CD1c-positive myeloid dendritic cell (primary cell): ENCODE results near the gene GNLY.
"Not testable (repeated sequence)": the region's sequence is repeated elsewhere in the genome, so short reads cannot be mapped to it uniquely, and the experiment has no call there.

Source experiments
- DNase-seq: peaks from one replicate; pipeline ENCODE4 v3.0.0-alpha.2; 2016; ENCODE audit errors: extremely low spot score

The GNLY gene

DNA sequence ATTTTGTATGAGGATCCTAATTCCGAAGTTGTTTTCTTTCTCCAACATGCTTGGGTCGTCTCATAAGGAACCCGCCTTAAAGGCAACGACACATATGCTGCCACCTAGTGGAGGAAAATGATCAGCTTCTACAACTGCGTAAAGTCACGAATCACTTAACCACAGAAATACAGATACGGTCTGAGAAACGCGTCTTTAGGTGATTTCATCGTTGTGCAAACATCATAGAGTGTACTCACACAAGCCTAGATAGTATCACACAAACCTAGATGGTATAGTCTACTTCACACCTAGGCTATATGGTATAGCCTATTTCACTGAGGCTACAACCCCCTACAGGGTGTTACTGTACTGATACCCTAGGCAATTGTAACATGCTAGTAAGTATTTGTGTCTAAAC lies 13.1 kb downstream of the GNLY start:
- peak; percentile 94 for DNase-seq

DNA sequence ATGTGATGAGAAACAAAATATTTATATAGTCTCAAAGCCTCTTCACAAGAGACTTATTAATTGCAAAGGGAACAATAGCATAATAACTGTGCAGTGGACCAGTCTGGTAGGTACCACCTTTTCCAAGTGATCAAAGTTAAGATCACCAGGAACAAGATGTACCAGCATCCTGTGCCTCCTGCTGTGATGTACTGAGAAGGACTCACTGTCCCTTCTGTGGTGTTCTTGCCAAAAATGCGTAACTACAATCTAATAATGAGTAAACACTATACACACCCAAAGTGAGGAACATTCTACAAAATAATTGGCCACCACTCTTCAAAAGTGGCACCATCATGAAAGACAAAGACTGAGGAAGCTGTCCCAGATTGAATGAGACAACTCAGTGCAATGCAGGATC lies 14.5 kb downstream of the GNLY start:
- DNase-seq: no peak

GRCh38 chr2:85709401-85709811 lies 15.2 kb downstream of the GNLY start:
- peak; percentile 69 for DNase-seq

DNA sequence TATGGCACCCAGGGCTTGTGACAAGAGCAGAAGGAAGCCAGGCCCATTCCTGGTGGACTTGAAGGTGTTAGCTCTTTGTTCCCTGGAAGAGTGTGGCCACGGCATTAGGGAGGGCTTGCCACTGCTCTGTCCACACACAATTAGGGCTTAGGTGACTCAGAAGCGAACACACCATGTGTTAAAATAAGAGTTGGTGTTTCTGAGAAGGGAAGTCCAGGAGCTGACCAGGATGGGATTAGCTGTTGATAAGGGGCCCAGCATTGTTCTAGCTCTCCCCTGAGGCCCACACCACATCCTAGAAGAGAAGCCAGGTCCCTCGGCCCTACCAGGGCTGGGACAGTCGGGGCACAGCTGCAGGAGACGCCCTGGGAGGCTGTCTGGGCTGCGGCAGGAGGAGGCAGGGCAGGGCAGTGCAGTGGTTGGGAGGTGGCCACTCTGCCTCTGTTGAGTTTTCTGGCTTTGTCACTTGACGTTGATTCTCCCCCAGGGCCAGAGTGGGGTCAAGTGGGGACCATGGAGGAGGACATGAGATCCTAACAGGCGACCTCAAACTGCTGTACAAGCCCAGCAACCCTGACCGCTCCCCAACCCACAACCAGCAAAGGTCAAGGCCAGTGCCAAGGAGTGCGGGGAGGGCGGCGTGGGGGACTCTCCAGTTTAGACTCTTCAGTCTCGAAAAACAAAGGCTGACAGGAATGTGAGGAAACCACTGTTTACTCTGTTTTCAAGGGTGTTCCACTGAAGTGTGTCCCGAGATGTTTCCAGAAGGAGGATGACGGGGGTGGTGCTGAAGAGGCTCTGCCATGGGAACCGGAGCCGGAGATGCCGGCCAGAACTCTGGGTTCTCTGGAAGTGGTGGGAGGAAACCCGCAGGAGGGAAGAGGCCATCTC lies 16.8 kb downstream of the GNLY start:
- peak; percentile 79 for DNase-seq

DNA sequence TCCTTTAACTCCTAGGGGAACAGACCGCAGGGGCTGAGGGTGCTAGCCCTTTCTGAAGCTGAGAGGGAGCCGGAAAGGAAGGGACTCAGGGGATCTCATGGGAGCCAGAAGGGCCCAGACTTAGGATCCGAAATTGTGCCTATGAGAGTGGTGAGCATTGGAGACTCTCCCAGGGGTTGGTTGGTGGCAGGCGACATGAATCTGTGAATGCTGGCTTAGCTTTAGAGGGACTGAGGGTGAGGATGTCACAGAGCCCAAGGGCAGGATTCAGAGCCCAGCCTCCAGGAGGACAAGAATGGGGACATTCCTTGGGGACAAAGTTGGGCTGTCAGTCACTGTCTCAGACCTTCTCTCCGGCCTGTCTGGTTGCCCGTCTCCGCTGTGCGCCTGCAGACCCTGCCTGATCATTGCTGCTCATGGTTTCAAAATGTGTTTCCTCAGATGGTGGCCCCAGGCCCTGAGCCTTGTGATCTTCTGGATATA lies 17.5 kb downstream of the GNLY start:
- DNase-seq: no peak

DNA sequence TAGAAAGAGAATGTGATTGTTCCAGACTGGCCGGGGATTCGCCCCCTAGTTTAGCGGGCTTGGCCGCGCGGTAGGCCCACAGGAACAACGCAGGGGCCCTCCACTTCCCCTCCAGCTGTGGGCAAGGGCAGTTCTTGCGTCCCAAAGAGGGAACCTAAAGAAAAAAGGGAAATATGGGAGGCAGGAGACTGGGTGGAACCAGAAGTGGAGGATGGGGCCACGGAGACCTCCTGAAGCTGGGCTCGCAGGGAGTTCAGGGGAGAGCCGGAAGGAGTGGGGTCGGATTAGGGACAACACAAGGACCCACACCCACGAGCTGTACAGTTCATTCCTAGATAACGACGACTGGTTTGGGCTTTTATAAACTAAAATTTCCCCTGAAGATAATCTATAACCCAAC lies 18.2 kb downstream of the GNLY start:
- peak; percentile 87 for DNase-seq

DNA sequence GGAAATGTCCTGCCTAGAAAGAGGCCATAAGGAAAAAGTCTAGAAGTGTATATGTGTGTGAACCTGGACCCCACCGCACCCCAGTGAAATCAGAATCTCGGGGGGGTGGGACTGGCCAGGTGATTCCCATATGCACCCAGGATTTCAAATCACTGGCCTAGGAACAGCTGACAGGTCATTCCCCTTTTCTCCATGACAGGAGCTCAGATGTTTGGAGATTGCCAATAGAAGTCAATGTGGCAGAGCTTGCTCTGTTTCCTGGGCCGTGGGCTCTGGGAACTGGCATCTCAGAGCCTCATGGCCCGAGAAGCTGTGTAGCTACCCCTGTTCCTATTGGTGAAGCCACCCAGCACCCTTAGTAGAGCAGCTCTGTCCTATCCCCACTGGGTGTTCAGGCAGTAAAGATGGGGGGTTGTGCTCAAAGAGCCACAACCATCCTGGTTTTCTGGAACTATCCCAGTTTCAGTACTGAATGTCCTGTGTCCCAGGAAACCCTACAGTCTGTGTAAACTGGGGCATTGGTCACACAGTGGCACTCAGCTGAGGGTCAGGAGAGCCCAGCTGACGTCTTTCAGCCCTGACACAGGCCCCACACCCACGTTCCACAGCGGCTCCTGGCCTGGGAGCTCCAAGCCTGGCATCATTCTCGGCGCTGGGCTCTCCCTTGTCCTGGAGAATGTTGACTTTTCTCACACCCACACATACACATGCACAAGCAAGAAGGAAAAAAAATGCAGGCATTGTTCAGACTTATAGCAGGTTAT lies 18.9 kb downstream of the GNLY start:
- DNase-seq: peak; percentile 53

GRCh38 chr2:85713836-85714235 lies 19.7 kb downstream of the GNLY start:
- DNase-seq: no peak

DNA sequence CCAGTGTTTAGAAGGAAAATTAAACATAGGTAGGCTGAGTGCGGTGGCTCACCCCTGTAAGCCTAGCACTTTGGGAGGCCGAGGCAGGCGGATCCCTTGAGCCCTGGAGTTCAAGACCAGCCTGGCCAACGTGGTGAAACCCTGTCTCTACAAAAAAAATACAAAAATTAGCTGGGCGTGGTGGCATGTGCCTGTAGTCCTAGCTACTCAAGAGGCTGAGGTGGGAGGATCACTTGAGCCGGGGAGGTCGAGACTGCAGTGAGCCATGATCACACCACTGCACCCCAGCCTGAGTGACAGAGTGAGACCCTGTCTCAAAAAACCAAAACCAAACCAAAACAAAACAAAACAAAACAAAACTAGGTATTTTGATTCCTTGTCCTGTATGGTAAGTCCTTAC lies 20.3 kb downstream of the GNLY start:
- not testable (repeated sequence) for DNase-seq

GRCh38 chr2:85714841-85715240 lies 20.7 kb downstream of the GNLY start:
- DNase-seq: no peak

GRCh38 chr2:85716346-85716914 lies 22.3 kb downstream of the GNLY start:
- DNase-seq: peak; percentile 60

DNA sequence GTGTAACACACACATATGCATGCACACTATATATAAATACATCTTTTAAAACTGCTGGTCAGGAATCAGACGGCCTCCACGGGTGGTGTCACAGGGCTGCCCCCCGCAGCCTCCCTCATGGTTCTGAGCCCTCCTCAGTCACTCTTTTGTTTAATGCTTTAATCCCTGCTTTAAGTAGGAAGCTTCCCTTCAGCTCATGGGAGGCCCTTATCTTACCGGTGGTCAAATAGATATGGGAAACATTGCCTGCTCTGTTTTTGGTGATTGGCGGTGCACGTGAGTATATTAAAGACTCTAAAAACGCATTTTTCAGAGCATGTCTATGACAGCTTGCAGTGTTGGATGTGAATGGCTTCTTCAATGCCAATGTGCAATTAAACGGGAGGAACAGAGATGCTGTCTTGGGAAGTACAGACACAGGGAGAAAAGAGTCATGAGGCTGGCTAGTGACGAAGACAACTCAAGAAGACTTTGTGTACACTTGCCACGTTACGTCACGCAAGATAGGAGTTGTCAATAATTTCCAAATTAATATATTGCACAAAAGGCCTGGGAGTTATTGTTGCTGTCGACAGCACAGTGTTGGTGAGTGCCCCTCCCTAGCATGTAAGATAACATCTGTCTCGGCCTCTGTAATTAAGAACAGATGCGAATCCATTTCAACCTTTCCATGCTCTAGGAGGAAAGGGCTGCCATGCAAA lies 23.3 kb downstream of the GNLY start:
- no peak for DNase-seq

DNA sequence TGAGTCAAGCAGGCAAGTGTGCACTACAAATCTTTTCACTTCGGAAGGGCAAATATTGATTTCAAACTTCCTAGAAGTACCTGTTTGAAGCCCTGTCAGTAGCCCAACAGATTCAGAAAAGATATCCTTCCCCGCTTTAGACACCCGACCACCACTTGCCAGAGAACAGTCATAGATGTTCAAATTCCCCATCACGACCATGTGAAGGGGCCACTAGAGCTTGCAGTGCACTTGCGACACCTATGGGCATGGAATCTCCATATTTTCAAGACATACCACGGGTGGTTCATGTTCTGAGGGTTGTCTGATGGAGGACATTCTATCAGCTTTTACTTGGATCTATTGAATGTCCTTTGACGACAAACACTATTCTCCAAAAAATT lies 23.8 kb downstream of the GNLY start:
- DNase-seq: no peak

DNA sequence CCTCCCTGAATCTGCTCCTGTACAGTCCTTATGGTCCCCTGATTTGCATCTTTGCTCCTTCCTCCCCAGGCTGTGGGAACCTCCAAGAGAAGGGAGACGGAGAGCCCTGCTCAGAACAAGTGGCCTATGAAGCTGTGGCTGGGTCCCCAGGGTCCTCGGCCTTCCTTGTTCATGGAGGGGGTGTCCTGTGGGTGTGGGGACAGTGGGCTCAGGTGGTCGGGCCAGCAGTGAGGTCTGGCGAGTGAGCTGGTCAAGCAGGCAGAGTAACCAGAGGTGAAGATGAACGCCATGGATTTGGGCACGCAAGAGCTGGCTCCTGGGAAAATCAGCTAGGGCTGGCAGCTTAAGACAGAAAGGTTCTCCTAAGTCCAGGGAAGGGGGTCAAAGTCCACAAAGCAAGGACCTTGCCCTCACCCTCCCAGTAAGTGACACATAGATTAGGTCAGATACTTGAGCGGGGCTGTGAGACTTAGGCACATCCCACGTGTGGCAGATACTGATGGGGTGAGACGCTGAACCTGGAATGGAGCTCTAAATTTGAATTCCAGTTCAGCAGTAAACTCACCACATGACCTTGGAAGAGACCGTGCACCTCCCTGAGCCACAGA lies 24.8 kb downstream of the GNLY start:
- DNase-seq: no peak

GRCh38 chr2:85719609-85720240 lies 25.6 kb downstream of the GNLY start:
- DNase-seq: no peak

DNA sequence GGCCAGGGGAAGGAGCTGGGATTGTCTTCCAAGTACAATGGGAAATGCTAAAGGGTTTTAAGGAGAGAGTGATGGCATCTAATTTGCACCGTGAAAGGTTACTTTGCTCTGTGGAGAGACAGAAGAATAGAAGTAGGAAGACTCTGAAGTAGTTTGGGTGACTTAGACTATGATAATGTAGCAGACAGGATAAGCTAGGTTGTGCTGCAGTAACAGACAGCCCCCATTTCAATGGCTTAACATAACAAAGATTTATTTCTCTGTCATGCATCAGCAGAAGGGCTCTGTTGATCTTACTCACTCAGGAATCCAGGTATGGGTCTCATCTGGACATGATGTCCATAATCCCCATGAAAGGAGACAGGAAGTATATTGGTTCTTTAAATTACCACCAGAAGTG lies 26.4 kb downstream of the GNLY start:
- no peak for DNase-seq

DNA sequence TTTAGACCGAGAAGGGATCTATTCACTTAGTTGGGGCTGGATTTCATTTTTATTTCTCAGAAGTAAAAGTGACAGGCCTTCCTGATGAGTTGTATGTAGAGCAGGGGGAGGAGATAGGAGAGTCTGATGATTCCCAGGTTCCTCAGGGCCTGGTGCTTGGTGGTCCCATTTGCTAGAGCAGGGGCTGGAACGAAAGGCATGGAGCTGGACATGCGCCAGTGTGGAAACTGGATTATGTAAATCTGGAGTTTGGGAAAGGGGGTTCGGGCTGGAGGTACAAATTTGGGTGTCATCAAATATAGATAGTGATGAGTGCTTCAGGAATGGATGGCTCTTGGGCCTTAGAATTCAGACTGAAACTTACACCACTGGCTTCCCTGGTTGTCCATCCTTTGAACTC lies 27.5 kb downstream of the GNLY start:
- no peak for DNase-seq

GRCh38 chr2:85722519-85722918 lies 28.4 kb downstream of the GNLY start:
- no peak for DNase-seq

DNA sequence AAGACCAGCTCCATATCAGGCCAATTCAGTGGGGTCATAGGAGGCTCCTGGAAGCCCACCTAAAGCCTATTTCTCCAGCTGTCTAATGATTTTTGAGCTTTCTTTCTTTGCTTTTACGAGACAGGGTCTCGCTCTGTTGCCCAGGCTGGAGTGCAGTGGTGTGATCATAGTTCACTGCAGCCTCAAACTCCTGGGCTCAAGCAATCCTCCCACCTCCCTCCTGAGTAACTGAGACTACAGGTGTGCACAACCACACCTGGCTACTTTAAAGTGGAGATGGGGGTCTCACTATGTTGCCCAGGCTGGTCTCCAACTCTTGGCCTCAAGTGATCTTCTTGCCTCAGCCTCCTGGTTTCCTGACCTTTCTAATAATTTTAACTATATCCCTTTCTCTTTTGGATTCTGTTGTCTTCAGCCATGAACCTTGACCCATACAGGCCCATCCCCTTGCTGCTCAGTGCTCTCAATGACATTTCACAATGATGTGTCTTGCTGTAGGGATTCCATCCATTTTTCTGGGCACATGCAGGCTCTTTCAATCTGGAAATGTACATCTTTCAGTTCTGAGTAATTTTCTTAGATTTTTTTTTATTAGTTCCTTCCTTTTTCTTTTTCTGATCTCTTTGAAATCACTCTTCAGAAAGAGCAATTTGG lies 29.7 kb downstream of the GNLY start:
- no peak for DNase-seq

DNA sequence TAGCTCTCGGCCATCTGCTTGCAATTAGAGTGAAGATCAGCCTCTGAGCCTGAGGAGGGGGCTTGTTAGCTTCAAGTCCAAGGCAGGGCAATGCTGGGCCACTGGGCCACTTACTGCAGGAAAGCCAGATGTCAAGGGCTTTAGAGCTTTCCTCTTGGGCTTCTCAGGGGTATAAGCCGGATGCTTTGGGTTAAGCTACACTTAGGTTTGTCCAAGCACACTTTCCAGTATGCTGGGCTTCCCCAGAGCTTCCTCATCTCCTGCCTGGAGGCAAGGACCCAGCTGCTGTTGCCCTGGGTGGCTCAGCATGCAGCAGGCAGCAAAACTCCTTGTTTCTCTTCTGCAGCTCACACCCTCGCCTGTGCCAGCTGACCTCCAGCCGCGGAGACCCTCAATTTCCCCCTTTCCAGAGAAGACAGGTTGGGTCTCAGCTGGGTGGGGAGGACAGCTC lies 30.6 kb downstream of the GNLY start:
- no peak for DNase-seq
